PC-3 (cell line): Measurements from ENCODE around the gene BLM.

Source experiments
- EZH2 ChIP-seq: fragments of 300-600 bp; sonication (generic); IDR thresholded peaks from one replicate; pipeline ENCODE4 v1.6.1; 2017; ENCODE audit warnings: antibody characterized with exemption, mild to moderate bottlenecking, low read length; ENCODE audit not compliant: unreplicated experiment
- TF ChIP-seq, protein P1 (sequence below): fragments of 300-600 bp; sonication (generic); conservative IDR thresholded peaks from 2 replicates; pipeline ENCODE4 v1.5.1; 2017; ENCODE audit warnings: antibody characterized with exemption, low read depth, mild to moderate bottlenecking, low read length

DNA sequence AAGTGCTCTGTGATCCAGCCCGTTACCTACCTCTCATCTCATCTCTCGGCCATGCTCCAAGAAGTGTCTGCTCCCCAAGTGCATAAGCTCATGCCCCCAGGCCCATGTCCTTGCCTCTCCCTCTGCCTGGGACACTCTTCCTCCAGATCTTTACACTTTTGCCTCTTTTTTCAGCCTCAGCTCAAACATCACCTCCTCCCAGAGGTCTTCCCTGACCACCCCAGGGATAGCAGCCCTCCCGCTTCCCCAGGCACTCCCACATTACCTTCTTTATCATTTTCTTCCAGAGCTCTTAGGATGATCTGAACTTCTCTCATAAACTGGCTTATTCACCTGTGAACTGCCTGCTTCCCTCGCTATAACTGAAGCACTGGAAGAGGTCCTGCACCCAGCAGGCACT lies 148.6 kb downstream of the BLM start:
- TF ChIP-seq, protein P1, sequence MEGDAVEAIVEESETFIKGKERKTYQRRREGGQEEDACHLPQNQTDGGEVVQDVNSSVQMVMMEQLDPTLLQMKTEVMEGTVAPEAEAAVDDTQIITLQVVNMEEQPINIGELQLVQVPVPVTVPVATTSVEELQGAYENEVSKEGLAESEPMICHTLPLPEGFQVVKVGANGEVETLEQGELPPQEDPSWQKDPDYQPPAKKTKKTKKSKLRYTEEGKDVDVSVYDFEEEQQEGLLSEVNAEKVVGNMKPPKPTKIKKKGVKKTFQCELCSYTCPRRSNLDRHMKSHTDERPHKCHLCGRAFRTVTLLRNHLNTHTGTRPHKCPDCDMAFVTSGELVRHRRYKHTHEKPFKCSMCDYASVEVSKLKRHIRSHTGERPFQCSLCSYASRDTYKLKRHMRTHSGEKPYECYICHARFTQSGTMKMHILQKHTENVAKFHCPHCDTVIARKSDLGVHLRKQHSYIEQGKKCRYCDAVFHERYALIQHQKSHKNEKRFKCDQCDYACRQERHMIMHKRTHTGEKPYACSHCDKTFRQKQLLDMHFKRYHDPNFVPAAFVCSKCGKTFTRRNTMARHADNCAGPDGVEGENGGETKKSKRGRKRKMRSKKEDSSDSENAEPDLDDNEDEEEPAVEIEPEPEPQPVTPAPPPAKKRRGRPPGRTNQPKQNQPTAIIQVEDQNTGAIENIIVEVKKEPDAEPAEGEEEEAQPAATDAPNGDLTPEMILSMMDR = no peak
- no peak for TF ChIP-seq EZH2
